GM21423 (cell line): Measurements from ENCODE around the gene FADS1.
A peak's percentile ranks its signal among the peaks of the same experiment; 100 is the strongest.

Experiments
- ATAC-seq: cut with Tn5 transposase; IDR thresholded peaks from one replicate; pipeline ENCODE4 v1.9.1; 2021; ENCODE audit warnings: mild to moderate bottlenecking, moderate library complexity; ENCODE audit not compliant: unreplicated experiment

The FADS1 gene

GRCh38 chr11:61763930-61764605 lies 52.7 kb downstream of the FADS1 start:
- no peak for ATAC-seq

DNA sequence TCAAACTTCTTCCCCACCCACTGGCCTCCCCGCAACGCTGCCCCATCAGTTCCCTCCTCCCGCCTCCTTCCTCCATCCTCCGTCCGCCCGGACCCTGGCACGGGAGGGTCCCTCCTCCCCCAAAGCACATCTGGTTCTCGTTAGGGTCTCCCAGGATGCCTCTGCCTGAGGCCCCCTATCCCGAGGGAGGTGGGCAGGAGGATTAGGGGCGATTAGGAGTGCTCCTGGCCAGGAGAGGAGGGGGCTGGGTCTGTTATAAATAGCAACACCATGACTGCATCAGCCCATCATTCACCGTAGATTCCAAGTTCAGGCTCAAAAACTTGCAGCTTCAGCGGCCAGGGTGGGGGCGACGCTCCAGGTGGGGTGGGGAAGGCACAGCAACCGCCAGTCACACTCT lies 54.0 kb downstream of the FADS1 start:
- ATAC-seq: no peak

- no peak for ATAC-seq
Observed at GRCh38 chr11:61762223-61762615, 54.6 kb downstream of the FADS1 start.

DNA sequence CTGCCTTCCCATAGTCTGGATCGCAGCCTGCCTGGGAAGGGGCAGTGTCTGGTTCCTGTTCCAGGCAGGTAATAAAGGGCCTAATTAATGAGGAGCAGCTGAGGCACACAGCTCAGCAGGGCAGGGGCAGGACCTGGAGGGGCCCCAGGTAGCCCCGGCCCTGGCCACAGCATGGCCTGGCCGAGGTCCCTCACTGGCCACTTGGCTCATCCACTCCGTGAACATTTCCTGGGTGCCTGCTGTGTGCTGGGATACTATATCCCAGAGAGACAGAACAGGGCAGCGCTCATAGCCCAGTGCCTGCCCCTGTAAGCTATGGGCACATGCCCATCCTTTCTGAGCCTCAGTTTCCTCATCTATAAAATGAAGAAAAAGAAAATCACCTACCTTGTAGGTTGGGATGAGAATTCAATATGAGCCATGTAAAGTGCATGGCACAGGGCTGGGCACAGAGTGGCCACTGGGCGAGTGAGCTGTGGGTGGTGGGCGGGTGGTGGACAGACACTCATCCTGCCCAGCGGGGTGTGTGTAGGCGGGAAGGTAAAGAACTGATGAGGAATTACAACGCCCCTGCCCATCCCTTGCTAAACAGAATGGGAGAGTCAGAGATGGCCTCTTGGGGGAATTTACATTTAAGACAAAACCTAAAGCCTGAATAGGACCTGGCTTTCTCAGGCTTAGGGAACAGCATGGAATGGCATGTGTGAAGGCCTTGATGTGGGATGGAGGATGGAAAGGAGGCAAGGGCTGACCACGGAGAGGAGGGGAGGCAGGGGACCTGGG lies 55.2 kb downstream of the FADS1 start:
- no peak for ATAC-seq

GRCh38 chr11:61760946-61761345 lies 55.9 kb downstream of the FADS1 start:
- no peak for ATAC-seq

GRCh38 chr11:61757213-61757862 lies 59.5 kb downstream of the FADS1 start:
- no peak for ATAC-seq

DNA sequence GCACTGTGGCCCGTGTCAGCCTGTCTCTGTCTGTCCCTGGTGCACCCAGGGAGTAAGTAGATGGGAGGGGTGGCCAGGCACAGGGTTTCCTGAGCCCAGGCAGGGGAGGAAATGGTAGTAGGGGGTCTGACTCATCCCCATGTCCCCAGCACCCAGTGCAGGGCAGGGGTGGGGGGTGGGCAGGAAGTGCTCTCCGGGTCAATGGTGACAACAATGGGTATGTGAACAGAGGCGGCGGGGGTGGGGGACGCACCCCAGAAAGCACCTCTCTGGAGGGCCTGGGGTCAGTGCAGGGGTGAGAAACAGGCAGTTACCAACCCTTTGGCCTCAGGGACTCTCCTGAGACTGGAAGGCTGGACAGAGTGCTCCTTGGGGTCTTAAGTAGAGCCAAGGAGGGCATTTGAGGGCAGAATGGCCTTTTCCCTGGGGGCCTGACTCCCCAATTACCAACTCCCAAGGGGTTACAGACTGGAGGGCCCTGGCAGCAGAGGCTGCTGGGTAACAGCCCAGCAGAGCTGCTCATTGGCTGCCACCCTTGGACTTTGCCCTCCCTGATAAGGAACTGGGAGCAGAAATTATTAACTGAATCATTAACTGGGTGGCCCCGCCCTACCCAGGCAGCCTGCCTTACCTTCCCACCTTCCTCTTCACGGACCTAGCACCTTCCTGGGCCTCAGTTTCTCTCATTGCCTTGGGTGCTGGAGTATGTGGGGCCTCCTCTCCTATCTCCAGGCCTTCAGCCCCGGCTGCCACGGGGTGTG lies 60.2 kb downstream of the FADS1 start:
- no peak for ATAC-seq

DNA sequence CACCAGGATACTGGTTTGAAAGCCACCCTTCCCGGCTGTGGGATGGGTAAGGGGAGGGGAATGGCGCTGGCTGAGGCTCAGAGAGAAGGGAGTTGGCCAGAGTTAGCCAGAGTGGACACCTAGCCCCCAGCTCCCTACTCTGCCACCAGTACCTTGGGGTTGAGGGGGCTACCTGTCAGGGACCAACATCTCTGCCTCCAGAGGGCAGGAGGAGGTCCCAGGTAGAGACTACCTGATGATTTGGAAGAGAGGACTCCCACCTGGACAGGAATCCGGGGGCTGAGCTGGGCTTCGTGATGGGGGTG lies 60.7 kb downstream of the FADS1 start:
- no peak for ATAC-seq

- no peak for ATAC-seq
Observed at GRCh38 chr11:61754534-61755482, 62.0 kb downstream of the FADS1 start.

- ATAC-seq: no peak
Observed at GRCh38 chr11:61753672-61754071, 63.1 kb downstream of the FADS1 start.

DNA sequence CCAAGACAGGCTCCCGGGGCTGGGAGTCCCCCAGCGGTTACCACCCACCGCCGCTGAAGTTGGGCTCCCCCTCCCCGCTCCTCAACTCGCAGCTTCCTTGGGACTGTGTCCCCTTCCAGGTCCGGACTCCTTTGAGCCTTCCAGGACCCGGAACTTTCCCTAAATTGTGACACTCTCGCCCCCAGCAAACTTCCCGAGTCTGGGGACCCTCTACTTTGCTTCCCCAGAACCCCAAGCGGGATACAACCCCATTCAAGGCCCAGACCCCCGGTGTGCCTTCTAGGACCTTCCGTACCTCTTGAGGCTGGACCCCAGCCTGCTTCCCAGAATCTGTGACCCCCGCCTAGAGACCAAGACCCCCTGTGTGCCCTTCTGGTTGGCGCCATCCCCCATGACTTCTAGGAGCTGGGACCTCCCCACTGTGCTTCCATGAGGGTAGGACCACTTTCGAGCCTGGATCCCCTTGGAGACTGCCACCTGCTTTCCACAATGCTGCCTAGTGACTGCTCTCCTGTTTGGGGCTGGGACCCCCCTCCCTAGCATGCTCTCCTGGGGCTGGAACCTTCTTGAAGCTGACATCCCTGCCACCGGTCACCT lies 63.8 kb downstream of the FADS1 start:
- ATAC-seq: no peak

GRCh38 chr11:61752117-61752924 lies 64.5 kb downstream of the FADS1 start, which contains the start of gene MYRF:
MYRF (plus strand) TSS chr11:61752636; CDS start chr11:61752745, 109 bp downstream.
- ATAC-seq: peak; percentile 36

GRCh38 chr11:61751384-61751783 lies 65.4 kb downstream of the FADS1 start:
- ATAC-seq: no peak

GRCh38 chr11:61750631-61751273 lies 66.1 kb downstream of the FADS1 start:
- ATAC-seq: no peak
